T-cell (primary cell): ENCODE data around the gene LAGE3. TPM values are rescaled to one million over a fixed set of nuclear protein-coding genes. Genes with fewer than 3 reads are reported as not detected.

Experiments used
- ATAC-seq, 4 experiments: fragments of 200-7000 bp in 3 of 4; fragments of 150-1000 bp in 1 of 4; cut with Tn5 transposase; replicated peaks in 1 of 4; 1 replicate in 3 of 4; 2 replicates in 1 of 4; pipeline ENCODE4 v1.10.0; 2021; ENCODE audit warnings: moderate library complexity in 3 of 4, mild to moderate bottlenecking in 2 of 4, moderate number of reproducible peaks in 1 of 4
- CTCF ChIA-PET, 2 donors: fragments of 300-600 bp; sonication (Branson Sonifier 250); formaldehyde crosslinking; loops; one replicate each; lab custom pipeline; 2022; ENCODE audit warnings: antibody characterized with exemption in 2 of 2; lab: Charles Lee
- POLR2A ChIA-PET, 2 donors: fragments of 300-600 bp; sonication (Branson Sonifier 250); formaldehyde crosslinking; loops; one replicate each; lab custom pipeline; 2022; ENCODE audit warnings: antibody characterized with exemption in 2 of 2; lab: Charles Lee
- DNase-seq, 35 experiments: peaks; one replicate each; pipeline versions ENCODE4 v3.0.0 to v3.0.0-alpha.2; 2013 to 2023
- H3K27ac ChIP-seq: one replicate; pipeline ENCODE4 v1.5.1; 2013; ENCODE audit warnings: low read length
- H3K27me3 ChIP-seq, 2 experiments: replicated peaks in 1 of 2; 1 replicate in 1 of 2; 2 replicates in 1 of 2; pipeline versions ENCODE4 v1.6.1 to v1.7.0; 2013; ENCODE audit warnings: low read length in 1 of 2, mixed read lengths in 1 of 2; ENCODE audit not compliant: control insufficient read depth in 2 of 2, insufficient read depth in 2 of 2; ENCODE audit errors: extremely low read depth in 1 of 2
- H3K36me3 ChIP-seq, 2 donors: 1 replicate in 1 of 2; 2 replicates in 1 of 2; pipeline versions ENCODE4 v1.6.1 to v1.7.0; 2013; ENCODE audit warnings: low read length in 1 of 2; ENCODE audit not compliant: control insufficient read depth in 2 of 2, insufficient read depth in 1 of 2; ENCODE audit errors: extremely low read depth in 1 of 2
- H3K4me1 ChIP-seq, 2 experiments: 1 replicate in 1 of 2; 2 replicates in 1 of 2; pipeline versions ENCODE4 v1.6.1 to v1.7.0; 2013; ENCODE audit warnings: low read length in 2 of 2, mixed read lengths in 1 of 2; ENCODE audit not compliant: insufficient read depth in 2 of 2, control insufficient read depth in 1 of 2; ENCODE audit errors: extremely low read depth in 1 of 2
- H3K4me3 ChIP-seq, 2 donors: 1 replicate in 1 of 2; 2 replicates in 1 of 2; pipeline versions ENCODE4 v1.5.1 to v1.7.0; 2013; ENCODE audit warnings: mild to moderate bottlenecking in 2 of 2, low read length in 1 of 2, moderate library complexity in 1 of 2; ENCODE audit not compliant: control insufficient read depth in 1 of 2; ENCODE audit errors: extremely low read depth in 1 of 2
- H3K9me3 ChIP-seq: 2 replicates; pipeline ENCODE4 v1.7.0; 2013
- H3K27ac Mint-ChIP-seq, 2 donors: one replicate each; pipeline ENCODE4 v1.8.0; 2020 to 2021; ENCODE audit warnings: mild to moderate bottlenecking in 2 of 2, mixed read lengths in 2 of 2
- H3K27me3 Mint-ChIP-seq, 2 donors: one replicate each; pipeline ENCODE4 v1.8.0; 2021 to 2022; ENCODE audit warnings: mixed read lengths in 2 of 2
- H3K36me3 Mint-ChIP-seq: one replicate; pipeline ENCODE4 v1.8.0; 2021; ENCODE audit warnings: mixed read lengths
- H3K4me1 Mint-ChIP-seq, 3 donors: one replicate each; pipeline ENCODE4 v1.8.0; 2020 to 2022; ENCODE audit warnings: mixed read lengths in 3 of 3, mild to moderate bottlenecking in 1 of 3
- H3K4me3 Mint-ChIP-seq, 3 donors: one replicate each; pipeline ENCODE4 v1.8.0; 2020 to 2022; ENCODE audit warnings: mild to moderate bottlenecking in 3 of 3, mixed read lengths in 3 of 3, moderate library complexity in 3 of 3
- H3K9me3 Mint-ChIP-seq, 3 donors: one replicate each; pipeline ENCODE4 v1.8.0; 2020 to 2022; ENCODE audit warnings: mixed read lengths in 3 of 3
- WGBS: methylation state at CpG from one replicate; pipeline ENCODE4 v1.1.5; 2013; ENCODE audit warnings: missing lambda C conversion rate; ENCODE audit not compliant: insufficient coverage; 5-methylcytosine and 5-hydroxymethylcytosine counted together
- total RNA-seq, 35 experiments: library from RNA in 6 of 35; stranded (reverse) in 6 of 35; fragments of 120-200 nt in 1 of 35; gene quantifications; one replicate each; pipeline versions ENCODE4 v1.2.1 to v1.2.4 and lab custom pipeline; 2013 to 2026

LAGE3 gene
- total RNA-seq, 5 donors from 2014 or later (not counting 1 experiment from before 2014, with no cell fraction given): 12.7 to 25.4 (median 23.5) TPM

GRCh38 chrX:154468217-154468616 is 10.9 kb downstream of the LAGE3 start:
- Mint-ChIP-seq H3K4me3 (no peak overlapping the region), H3K27me3 (no peaks in the 10 kb centered on the region), H3K27ac (no peak overlapping the region), H3K36me3 (no peaks in the 10 kb centered on the region), H3K4me1 (no peaks in the 10 kb centered on the region), H3K9me3 (no peaks in the 10 kb centered on the region)
- Histone ChIP-seq H3K4me1 (no peaks in the 10 kb centered on the region), H3K27ac (no peak overlapping the region), H3K4me3 (no peak overlapping the region), H3K27me3 (no peaks in the 10 kb centered on the region), H3K36me3 (peaks cover 6 to 51% of the 10 kb centered on the region in 2 donors), H3K9me3 (no peaks in the 10 kb centered on the region)
- CTCF ChIA-PET: interaction anchor here in 1 of 2 donors (0.5 kb wide), 1 partner anchor 61 kb away, joined by 5 read pairs; no protein-coding TSS in a partner anchor
- 97% methylated on average over 12 of the region's 23 CpGs for WGBS
- DNase-seq (no peak), ATAC-seq (no peak)
- POLR2A ChIA-PET: no interaction called here

- peaks cover 6 to 53% of the 10 kb centered on the region in 2 donors for H3K36me3 ChIP-seq
Measured at GRCh38 chrX:154467556-154467955, 11.5 kb downstream of the LAGE3 start.

GRCh38 chrX:154466907-154467306 is 12.2 kb downstream of the LAGE3 start:
- Histone ChIP-seq H3K4me3 (no peak overlapping the region), H3K27ac (no peak overlapping the region), H3K4me1 (no peaks in the 10 kb centered on the region), H3K9me3 (no peaks in the 10 kb centered on the region), H3K36me3 (peaks cover 6 to 57% of the 10 kb centered on the region in 2 donors), H3K27me3 (no peaks in the 10 kb centered on the region)
- ChIA-PET POLR2A (no interaction called here), CTCF (no interaction called here)
- DNase-seq (no peak), ATAC-seq (no peak)
- H3K4me3 Mint-ChIP-seq: no peak overlapping the region
- peaks cover 6% of the 10 kb centered on the region for H3K36me3 Mint-ChIP-seq
- no peaks in the 10 kb centered on the region for H3K27me3 Mint-ChIP-seq
- peaks cover 0 to 2% (median 1%) of the 10 kb centered on the region in 3 donors for H3K4me1 Mint-ChIP-seq
- no peaks in the 10 kb centered on the region for H3K9me3 Mint-ChIP-seq
- H3K27ac Mint-ChIP-seq: no peak overlapping the region
- 87% methylated on average over 4 of the region's 15 CpGs for WGBS

More at GRCh38 chrX:154467556-154467955, 11.5 kb downstream of the LAGE3 start:
- H3K4me3 Mint-ChIP-seq: no peak overlapping the region
- ChIA-PET POLR2A (no interaction called here), CTCF (interaction anchor here in 1 of 2 donors (0.5 kb wide), 1 partner anchor 60 kb away, joined by 5 read pairs; no protein-coding TSS in a partner anchor)
- no peaks in the 10 kb centered on the region for H3K4me1 Mint-ChIP-seq
- no peaks in the 10 kb centered on the region for H3K27me3 Mint-ChIP-seq
- no peaks in the 10 kb centered on the region for H3K9me3 Mint-ChIP-seq
- H3K36me3 Mint-ChIP-seq: peaks cover 6% of the 10 kb centered on the region
- no peak overlapping the region for H3K4me3 ChIP-seq
- no peak for DNase-seq
- no peaks in the 10 kb centered on the region for H3K4me1 ChIP-seq
- ATAC-seq: no peak
- H3K27me3 ChIP-seq: no peaks in the 10 kb centered on the region
- no peak overlapping the region for H3K27ac ChIP-seq
- no peak overlapping the region for H3K27ac Mint-ChIP-seq
- WGBS: no CpG with 5 or more reads among the region's 21 CpGs
- H3K9me3 ChIP-seq: no peaks in the 10 kb centered on the region

GRCh38 chrX:154466036-154466435 is 13.0 kb downstream of the LAGE3 start:
- peaks cover 9 to 54% of the 10 kb centered on the region in 2 donors for H3K36me3 ChIP-seq
- Mint-ChIP-seq H3K27ac (no peak overlapping the region), H3K9me3 (no peaks in the 10 kb centered on the region), H3K4me1 (peaks cover under 1 to 7% (median 5%) of the 10 kb centered on the region in 3 donors), H3K36me3 (peaks cover 6% of the 10 kb centered on the region), H3K4me3 (no peak overlapping the region), H3K27me3 (no peaks in the 10 kb centered on the region)
- H3K27ac ChIP-seq: no peak overlapping the region
- H3K4me1 ChIP-seq: no peaks in the 10 kb centered on the region
- ChIA-PET POLR2A (no interaction called here), CTCF (no interaction called here)
- no peaks in the 10 kb centered on the region for H3K27me3 ChIP-seq
- DNase-seq (no peak), ATAC-seq (no peak)
- H3K4me3 ChIP-seq: no peak overlapping the region
- 100% methylated on average over 10 of the region's 32 CpGs for WGBS
- no peaks in the 10 kb centered on the region for H3K9me3 ChIP-seq

- peaks cover 6% of the 10 kb centered on the region for H3K36me3 Mint-ChIP-seq
- ATAC-seq (no peak), DNase-seq (no peak)
- POLR2A ChIA-PET: no interaction called here
- Histone ChIP-seq H3K9me3 (no peaks in the 10 kb centered on the region), H3K27me3 (no peaks in the 10 kb centered on the region), H3K4me3 (no peak overlapping the region), H3K36me3 (peaks cover 9 to 53% of the 10 kb centered on the region in 2 donors), H3K4me1 (no peaks in the 10 kb centered on the region), H3K27ac (no peak overlapping the region)
- H3K27ac Mint-ChIP-seq: no peak overlapping the region
- no peaks in the 10 kb centered on the region for H3K27me3 Mint-ChIP-seq
- H3K9me3 Mint-ChIP-seq: no peaks in the 10 kb centered on the region
- 97% methylated on average over 5 of the region's 14 CpGs for WGBS
- CTCF ChIA-PET: no interaction called here
- H3K4me3 Mint-ChIP-seq: no peak overlapping the region
- H3K4me1 Mint-ChIP-seq: peaks cover 3 to 8% (median 7%) of the 10 kb centered on the region in 3 donors
Measured at GRCh38 chrX:154465601-154466000, 13.5 kb downstream of the LAGE3 start.

GRCh38 chrX:154464806-154465365 is 14.2 kb downstream of the LAGE3 start:
- no peaks in the 10 kb centered on the region for H3K27me3 ChIP-seq
- POLR2A ChIA-PET: no interaction called here
- ATAC-seq (no peak), DNase-seq (no peak)
- no peak overlapping the region for H3K27ac ChIP-seq
- H3K36me3 Mint-ChIP-seq: peaks cover 6% of the 10 kb centered on the region
- CTCF ChIA-PET: no interaction called here
- no peak overlapping the region for H3K27ac Mint-ChIP-seq
- no peaks in the 10 kb centered on the region for H3K9me3 ChIP-seq
- H3K4me3 ChIP-seq: no peak overlapping the region
- H3K4me1 Mint-ChIP-seq: peaks cover 5 to 14% (median 7%) of the 10 kb centered on the region in 3 donors
- no peak overlapping the region for H3K4me3 Mint-ChIP-seq
- peaks cover 9 to 46% of the 10 kb centered on the region in 2 donors for H3K36me3 ChIP-seq
- whole genome bisulfite sequencing: 94% methylated on average over 11 of the region's 28 CpGs
- no peaks in the 10 kb centered on the region for H3K27me3 Mint-ChIP-seq
- H3K4me1 ChIP-seq: peaks cover 0 to 4% of the 10 kb centered on the region in 2 experiments
- H3K9me3 Mint-ChIP-seq: no peaks in the 10 kb centered on the region
